GM21619 (cell line): Measurements from ENCODE around the gene MS4A15.
"Not testable (repeated sequence)": the region's sequence is repeated elsewhere in the genome, so short reads cannot be mapped to it uniquely, and the experiment has no call there.

Experiments used
- ATAC-seq: cut with Tn5 transposase; IDR thresholded peaks from one replicate; pipeline ENCODE4 v1.9.1; 2021; ENCODE audit not compliant: unreplicated experiment

MS4A15 gene

GRCh38 chr11:60756307-60757032 is at the start of gene MS4A15:
TSS of gene MS4A15 (plus strand) at chr11:60756867. CDS start at chr11:60763734, 6,867 bp downstream.
- no peak for ATAC-seq

- no peak for ATAC-seq
Measured at GRCh38 chr11:60706931-60707330, 49.7 kb upstream of the MS4A15 start.

- no peak for ATAC-seq
Measured at GRCh38 chr11:60710482-60710881, 46.2 kb upstream of the MS4A15 start.

- no peak for ATAC-seq
Measured at GRCh38 chr11:60711276-60711675, 45.4 kb upstream of the MS4A15 start.

GRCh38 chr11:60713423-60713822 is 43.2 kb upstream of the MS4A15 start:
- not testable (repeated sequence) for ATAC-seq

- no peak for ATAC-seq
Measured at GRCh38 chr11:60717956-60718355, 38.7 kb upstream of the MS4A15 start.

GRCh38 chr11:60718524-60719316 is 37.9 kb upstream of the MS4A15 start:
- ATAC-seq, result no peak

GRCh38 chr11:60719391-60719790 is 37.3 kb upstream of the MS4A15 start:
- no peak for ATAC-seq

- ATAC-seq, result no peak
Measured at GRCh38 chr11:60720460-60720859, 36.2 kb upstream of the MS4A15 start.

- no peak for ATAC-seq
Measured at GRCh38 chr11:60724420-60724819, 32.2 kb upstream of the MS4A15 start, which contains the start of gene MS4A18. TSS of gene MS4A18 (plus strand) at chr11:60724720.

- ATAC-seq, result no peak
Measured at GRCh38 chr11:60725592-60725991, 31.1 kb upstream of the MS4A15 start.

GRCh38 chr11:60731586-60731985 is 25.1 kb upstream of the MS4A15 start:
- ATAC-seq, result no peak

GRCh38 chr11:60734279-60734678 is 22.4 kb upstream of the MS4A15 start:
- ATAC-seq, result no peak

GRCh38 chr11:60739114-60739513 is 17.6 kb upstream of the MS4A15 start:
- ATAC-seq, result no peak

GRCh38 chr11:60740573-60740972 is 16.1 kb upstream of the MS4A15 start:
- ATAC-seq, result no peak

GRCh38 chr11:60741421-60741820 is 15.2 kb upstream of the MS4A15 start:
- ATAC-seq, result no peak

GRCh38 chr11:60743058-60743457 is 13.6 kb upstream of the MS4A15 start:
- ATAC-seq, result no peak

- ATAC-seq, result no peak
Measured at GRCh38 chr11:60744114-60744513, 12.6 kb upstream of the MS4A15 start.

GRCh38 chr11:60747359-60747873 is 9.3 kb upstream of the MS4A15 start:
- ATAC-seq, result no peak

- ATAC-seq, result no peak
Measured at GRCh38 chr11:60748225-60748624, 8.4 kb upstream of the MS4A15 start.

- no peak for ATAC-seq
Measured at GRCh38 chr11:60748821-60749220, 7.8 kb upstream of the MS4A15 start.

GRCh38 chr11:60750911-60751310 is 5.8 kb upstream of the MS4A15 start:
- ATAC-seq, result no peak
